ENCODE measurements around the gene FGFBP1. TPM values are rescaled to one million over a fixed set of nuclear protein-coding genes. Genes with fewer than 3 reads are reported as not detected.

FGFBP1 gene
- total RNA-seq, 1 donor from 2014 or later = 22.1 TPM

DNA sequence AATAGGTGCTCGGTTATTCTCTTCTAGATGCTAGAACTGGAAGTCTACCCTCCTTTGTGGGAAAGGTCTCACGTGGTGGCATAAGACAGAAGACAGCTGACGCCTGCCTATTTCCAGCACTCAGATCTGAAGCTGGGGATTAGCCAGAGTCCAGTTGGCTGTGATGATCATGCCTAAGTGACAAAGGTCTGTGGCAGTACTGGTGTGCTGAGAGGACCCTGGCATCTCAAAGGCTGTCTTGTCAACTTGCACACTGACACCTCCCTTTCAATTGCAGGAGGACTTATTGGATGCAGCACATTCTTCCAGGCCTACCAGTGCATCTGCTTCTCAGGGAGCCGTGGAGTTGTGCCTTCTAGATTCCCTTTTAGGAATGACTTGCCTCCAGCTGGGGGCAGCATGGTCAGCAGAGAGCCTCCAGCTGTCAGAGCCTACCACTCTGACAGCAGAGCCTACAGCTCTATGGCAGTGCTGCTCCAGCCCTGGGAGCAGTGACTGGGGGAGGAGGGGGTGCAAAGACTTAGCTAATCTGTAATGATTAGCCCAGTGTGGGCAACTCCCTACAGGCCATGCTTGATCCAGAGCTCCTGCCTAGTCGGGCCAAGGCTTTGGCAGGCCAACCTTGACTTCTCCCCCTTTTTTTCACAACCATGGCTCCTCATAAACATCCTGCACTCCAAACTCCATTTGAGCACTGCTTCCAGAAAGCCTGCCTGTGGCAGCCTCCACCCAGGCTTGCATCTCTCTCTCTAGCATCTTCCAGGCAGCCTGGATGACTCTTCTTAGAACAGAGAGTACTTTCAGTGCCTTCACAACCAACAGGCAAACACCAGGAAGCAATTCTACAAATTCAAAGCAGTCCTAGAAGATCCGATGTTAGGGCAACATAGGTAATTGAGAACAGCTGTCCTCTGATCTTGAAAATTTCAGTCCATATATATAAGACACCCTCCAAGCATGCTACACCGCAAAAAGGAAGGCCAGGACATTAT, 38.2 kb upstream of the FGFBP1 start:
- Mint-ChIP-seq H3K27me3 (no peaks in the 10 kb centered on the region), H3K27ac (no peak overlapping the region), H3K4me1 (ENCODE audit: unreplicated experiment) (peaks cover 6% of the 10 kb centered on the region), H3K4me3 (no peak overlapping the region), H3K36me3 (peaks cover 7% of the 10 kb centered on the region), H3K9me3 (no peaks in the 10 kb centered on the region)
- TF ChIP-seq CTCF (conservative IDR thresholded peaks at IDR 0.05) = no peak
- DNase-seq (ENCODE audit: extremely low spot score, unreplicated experiment) = no peak

GRCh38 chr4:15971068-15971801, 32.7 kb upstream of the FGFBP1 start:
- Mint-ChIP-seq H3K27me3 (no peaks in the 10 kb centered on the region), H3K4me1 (ENCODE audit: unreplicated experiment) (no peaks in the 10 kb centered on the region), H3K27ac (no peak overlapping the region), H3K9me3 (peaks cover 8% of the 10 kb centered on the region), H3K4me3 (no peak overlapping the region), H3K36me3 (peaks cover 14% of the 10 kb centered on the region)
- no peak for TF ChIP-seq CTCF (conservative IDR thresholded peaks at IDR 0.05)
- no peak for DNase-seq (ENCODE audit: extremely low spot score, unreplicated experiment)

DNA sequence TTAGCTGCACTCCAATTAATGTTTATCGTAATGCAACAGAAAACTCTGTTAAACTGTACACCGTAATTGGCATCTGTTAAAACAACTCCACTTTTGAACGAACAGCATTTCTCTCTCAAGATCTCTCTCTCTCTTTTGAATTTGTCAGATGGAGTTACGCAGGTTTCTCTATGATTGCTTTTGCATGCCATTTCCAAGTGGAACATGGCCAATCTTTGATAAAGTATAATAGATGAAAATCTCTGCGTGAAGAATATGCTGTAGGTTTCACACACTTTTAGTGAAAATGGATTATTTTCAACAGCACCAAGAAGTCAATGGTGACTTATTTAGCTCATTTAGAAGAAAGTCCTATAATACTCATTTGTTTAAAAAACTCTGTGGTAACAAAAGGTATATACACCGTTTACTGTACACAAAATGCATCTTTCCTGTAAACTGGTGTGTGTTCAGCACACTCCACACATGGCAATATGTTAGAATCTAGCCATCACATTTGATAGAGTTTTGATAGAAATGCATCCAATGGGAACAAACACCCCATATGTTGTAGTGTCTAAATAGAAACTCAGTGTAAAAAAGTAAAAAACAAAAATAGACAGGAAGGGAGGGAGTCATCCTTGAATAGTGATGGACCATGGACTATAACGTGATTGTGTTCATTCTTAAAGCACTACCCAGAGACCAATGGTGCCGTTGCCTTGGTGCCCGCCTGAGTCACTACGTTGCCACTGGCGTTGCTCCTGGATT, 30.2 kb upstream of the FGFBP1 start:
- no peak overlapping the region for H3K27ac Mint-ChIP-seq
- no peaks in the 10 kb centered on the region for H3K27me3 Mint-ChIP-seq
- peaks cover 11% of the 10 kb centered on the region for H3K9me3 Mint-ChIP-seq
- no peaks in the 10 kb centered on the region for H3K4me1 Mint-ChIP-seq (ENCODE audit: unreplicated experiment)
- H3K36me3 Mint-ChIP-seq = peaks cover 12% of the 10 kb centered on the region
- no peak overlapping the region for H3K4me3 Mint-ChIP-seq
- DNase-seq (ENCODE audit: extremely low spot score, unreplicated experiment) = no peak
- no peak for TF ChIP-seq CTCF (conservative IDR thresholded peaks at IDR 0.05)

DNA sequence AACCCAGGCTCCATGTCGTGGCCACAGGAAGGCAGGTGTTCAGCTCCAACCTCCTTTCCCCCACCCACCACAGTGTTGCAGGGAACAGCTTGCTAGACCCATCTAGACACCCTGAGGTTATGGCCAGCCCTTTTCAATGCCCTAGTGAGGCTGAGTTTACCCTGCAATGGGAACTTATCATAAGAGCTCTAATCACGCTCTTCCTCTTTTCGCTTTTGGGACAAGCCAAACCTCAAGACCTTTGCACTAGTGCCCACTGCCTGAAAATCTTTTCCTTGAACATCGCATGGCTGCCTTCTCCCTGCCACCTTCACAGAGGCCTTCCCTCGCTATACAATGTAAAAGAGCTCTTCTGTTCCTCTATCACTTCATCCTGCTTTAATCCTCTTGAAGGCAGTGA, 26.8 kb upstream of the FGFBP1 start:
- DNase-seq (ENCODE audit: extremely low spot score, unreplicated experiment) = no peak
- Mint-ChIP-seq H3K9me3 (peaks cover 11% of the 10 kb centered on the region), H3K36me3 (peaks cover 12% of the 10 kb centered on the region), H3K27me3 (no peaks in the 10 kb centered on the region), H3K4me1 (ENCODE audit: unreplicated experiment) (no peaks in the 10 kb centered on the region), H3K4me3 (no peak overlapping the region), H3K27ac (no peak overlapping the region)
- no peak for TF ChIP-seq CTCF (conservative IDR thresholded peaks at IDR 0.05)

- peaks cover 12% of the 10 kb centered on the region for H3K36me3 Mint-ChIP-seq
- DNase-seq (ENCODE audit: extremely low spot score, unreplicated experiment) = no peak
Observed at GRCh38 chr4:15964159-15964558, 25.6 kb upstream of the FGFBP1 start.

More at GRCh38 chr4:15964159-15964558, 25.6 kb upstream of the FGFBP1 start:
- Mint-ChIP-seq H3K4me3 (no peak overlapping the region), H3K27me3 (no peaks in the 10 kb centered on the region), H3K27ac (no peak overlapping the region), H3K9me3 (peaks cover 11% of the 10 kb centered on the region), H3K4me1 (ENCODE audit: unreplicated experiment) (no peaks in the 10 kb centered on the region)
- TF ChIP-seq CTCF (conservative IDR thresholded peaks at IDR 0.05) = no peak

Measured in type B pancreatic cell (in vitro differentiated cells).